DOHH2 (cell line): ENCODE data around the gene DKK1.
"Not testable (repeated sequence)": the region's sequence is repeated elsewhere in the genome, so short reads cannot be mapped to it uniquely, and the experiment has no call there.

Experiments used
- H3F3A ChIP-seq: fragments of 200-600 bp; sonication (generic), shearing (Covaris generic); 2 replicates; pipeline ENCODE4 v1.6.0; 2016; ENCODE audit warnings: antibody characterized with exemption, mild to moderate bottlenecking; ENCODE audit not compliant: control insufficient read depth, insufficient read depth
- H3K27ac ChIP-seq: fragments of 200-600 bp; sonication (generic); 2 replicates; pipeline ENCODE4 v1.5.1; 2014; ENCODE audit warnings: low read depth, mild to moderate bottlenecking, low read length, moderate library complexity
- H3K27me3 ChIP-seq: fragments of 200-600 bp; sonication (generic); 2 replicates; pipeline ENCODE4 v1.6.1; 2014; ENCODE audit warnings: mild to moderate bottlenecking, low read length, mixed read lengths; ENCODE audit not compliant: control insufficient read depth
- H3K36me3 ChIP-seq: fragments of 200-600 bp; sonication (generic); 2 replicates; pipeline ENCODE4 v1.6.1; 2014; ENCODE audit warnings: mild to moderate bottlenecking, low read length, moderate library complexity, mixed read lengths; ENCODE audit not compliant: control insufficient read depth
- H3K4me1 ChIP-seq: fragments of 200-600 bp; sonication (generic); 2 replicates; pipeline ENCODE4 v1.6.1; 2014; ENCODE audit warnings: mild to moderate bottlenecking, low read length, mixed read lengths; ENCODE audit not compliant: control insufficient read depth
- H3K4me2 ChIP-seq: fragments of 200-600 bp; sonication (generic); 2 replicates; pipeline ENCODE4 v1.6.0; 2014; ENCODE audit warnings: mild to moderate bottlenecking, low read length, moderate library complexity
- H3K4me3 ChIP-seq: fragments of 200-600 bp; sonication (generic); 2 replicates; pipeline ENCODE4 v1.5.1; 2014; ENCODE audit warnings: mild to moderate bottlenecking, low read length, mixed read lengths
- H3K79me2 ChIP-seq: fragments of 200-600 bp; sonication (generic); 2 replicates; pipeline ENCODE4 v1.6.1; 2014; ENCODE audit warnings: mild to moderate bottlenecking, low read length, mixed read lengths; ENCODE audit not compliant: control insufficient read depth
- H3K9me2 ChIP-seq: fragments of 200-600 bp; sonication (generic); replicated peaks from 2 replicates; pipeline ENCODE4 v1.6.1; 2014; ENCODE audit warnings: mild to moderate bottlenecking, low read length, mixed read lengths; ENCODE audit not compliant: control insufficient read depth
- H3K9me3 ChIP-seq: fragments of 200-600 bp; sonication (generic); 2 replicates; pipeline ENCODE4 v1.6.1; 2014; ENCODE audit warnings: antibody characterized with exemption, low read length, mixed read lengths; ENCODE audit not compliant: control insufficient read depth, insufficient read depth
- H4K20me1 ChIP-seq: fragments of 200-600 bp; sonication (generic); 2 replicates; pipeline ENCODE4 v1.6.0; 2014; ENCODE audit warnings: low read depth, mild to moderate bottlenecking, antibody characterized with exemption, low read length, moderate library complexity; ENCODE audit not compliant: control insufficient read depth, insufficient read depth
- CTCF ChIP-seq: fragments of 200-600 bp; sonication (generic); IDR thresholded peaks from one replicate; pipeline ENCODE4 v1.5.1; 2014; ENCODE audit warnings: antibody characterized with exemption, mild to moderate bottlenecking, low read depth, low read length; ENCODE audit not compliant: poor library complexity, severe bottlenecking
- EZH2phosphoT487 ChIP-seq: fragments of 200-600 bp; sonication (generic); IDR thresholded peaks from 2 replicates; pipeline ENCODE4 v1.6.1; 2017; ENCODE audit warnings: borderline replicate concordance, mild to moderate bottlenecking, antibody characterized with exemption, low read length, moderate library complexity, mixed read lengths

The DKK1 gene

GRCh38 chr10:52359441-52359840, 45.4 kb downstream of the DKK1 start:
- no peak overlapping the region for H3K4me3 ChIP-seq
- no peaks in the 10 kb centered on the region for H3K27me3 ChIP-seq
- H3K36me3 ChIP-seq, result no peaks in the 10 kb centered on the region
- TF ChIP-seq CTCF (no peak), EZH2phosphoT487 (no peak)
- H3K27ac ChIP-seq, result no peak overlapping the region
- no peaks in the 10 kb centered on the region for H3K9me3 ChIP-seq
- H4K20me1 ChIP-seq, result no peaks in the 10 kb centered on the region
- no peaks in the 10 kb centered on the region for H3F3A ChIP-seq
- H3K79me2 ChIP-seq, result no peaks in the 10 kb centered on the region
- H3K9me2 ChIP-seq, result no peaks in the 10 kb centered on the region
- H3K4me2 ChIP-seq, result no peak overlapping the region
- H3K4me1 ChIP-seq, result no peaks in the 10 kb centered on the region

- H3K4me1 ChIP-seq, result not testable (repeated sequence)
Measured at GRCh38 chr10:52365547-52366432, 51.7 kb downstream of the DKK1 start.

More at GRCh38 chr10:52365547-52366432, 51.7 kb downstream of the DKK1 start:
- not testable (repeated sequence) for H3K27me3 ChIP-seq, H3K9me3 ChIP-seq, H4K20me1 ChIP-seq, H3F3A ChIP-seq, H3K4me3 ChIP-seq, H3K79me2 ChIP-seq, H3K36me3 ChIP-seq, H3K9me2 ChIP-seq, H3K27ac ChIP-seq, H3K4me2 ChIP-seq
